ENCODE measurements around the gene MRPL1. TPM values are rescaled to one million over a fixed set of nuclear protein-coding genes. Genes with fewer than 3 reads are reported as not detected.

MRPL1 gene
- total and polyA plus RNA-seq, 2 donors (not counting 3 experiments of a cell fraction or from before 2014, with no cell fraction given) = 11.5 to 42.9 TPM

- no peaks in the 10 kb centered on the region for H3K27me3 ChIP-seq (ENCODE audit: control insufficient read depth in 2 of 2, insufficient read depth in 2 of 2, low read length in 2 of 2)
- no peaks in the 10 kb centered on the region for H3K4me1 ChIP-seq (ENCODE audit: control insufficient read depth, extremely low read depth, insufficient read depth, low read length)
- TF ChIP-seq FOS (IDR thresholded peaks at IDR 0.05; ENCODE audit: borderline replicate concordance, insufficient read depth, low read length) (no peak), POLR2AphosphoS5 (IDR thresholded peaks at IDR 0.05; ENCODE audit: insufficient read depth, low read depth, low read length) (no peak), EZH2 (IDR thresholded peaks at IDR 0.05; ENCODE audit: borderline replicate concordance, low read depth, low read length, severe bottlenecking) (no peak), MAX (IDR thresholded peaks at IDR 0.05; ENCODE audit: insufficient read depth, insufficient read length) (no peak), GATA2 (IDR thresholded peaks at IDR 0.05; ENCODE audit: insufficient read depth, insufficient read length, low read depth, low read length) (no peak), CTCF (IDR thresholded peaks at IDR 0.05; ENCODE audit: extremely low read depth in 1 of 2, insufficient read depth in 1 of 2, low read depth in 1 of 2, low read length in 2 of 2) (no peak), POLR2A (IDR thresholded peaks at IDR 0.05; ENCODE audit: low read depth, low read length) (no peak), JUN (IDR thresholded peaks at IDR 0.05; ENCODE audit: borderline replicate concordance, insufficient read depth, insufficient read length, low read depth) (no peak), MYC (IDR thresholded peaks at IDR 0.05; ENCODE audit: low read depth, low read length) (no peak)
- no peak overlapping the region for H3K4me2 ChIP-seq (ENCODE audit: insufficient read depth, low read length)
- dilution Hi-C loops (cut with MboI; ENCODE audit: extremely low pct_ligation_motif_present, low sequenced_read_pairs) = no loop called here
- no peak overlapping the region for H2AFZ ChIP-seq (ENCODE audit: low read depth, low read length)
- no peaks in the 10 kb centered on the region for H3K9me1 ChIP-seq (replicated peaks; ENCODE audit: control insufficient read depth, extremely low read depth, insufficient read depth, low read length)
- H3K4me3 ChIP-seq (replicated peaks in 1 of 3; ENCODE audit: insufficient read depth in 1 of 3, low read depth in 1 of 3, low read length in 3 of 3) = no peak overlapping the region
- H3K36me3 ChIP-seq (ENCODE audit: control insufficient read depth in 2 of 2, extremely low read depth in 1 of 2, insufficient read depth in 2 of 2, low read length in 2 of 2) = peaks cover 0 to 4% of the 10 kb centered on the region in 2 experiments
- BruUV-seq (replicated peaks) = no TSS peak
- H4K20me1 ChIP-seq (replicated peaks; ENCODE audit: control insufficient read depth, extremely low read depth, insufficient read depth, low read length) = no peaks in the 10 kb centered on the region
- ChIA-PET CTCF (interaction anchor here (0.8 to 2.2 kb wide), 2 partner anchors 96 to 98 kb away, joined by 3 to 5 read pairs; partner anchors contain the start of genes FRAS1 and MRPL1), POLR2A (no interaction called here)
- no peak overlapping the region for H3K9ac ChIP-seq (replicated peaks; ENCODE audit: extremely low read depth, insufficient read depth, low read length)
- intact Hi-C loops (cut with micrococcal nuclease) = loop anchor here (1.0 to 10.0 kb wide), 4 partner anchors 140 to 906 kb away; partner anchors contain the start of gene CNOT6L
- FAIRE-seq (no peak), DNase-seq (ENCODE audit: low read depth, low spot score) (no peak)
- H3K27ac ChIP-seq (ENCODE audit: insufficient read depth, low read depth, low read length) = no peak overlapping the region
- H3K9me3 ChIP-seq (replicated peaks; ENCODE audit: control insufficient read depth, insufficient read depth, low read length) = no peaks in the 10 kb centered on the region
- no peaks in the 10 kb centered on the region for H3K79me2 ChIP-seq (ENCODE audit: control insufficient read depth, insufficient read depth, low read length)
Observed at GRCh38 chr4:77958897-77959296, 96.3 kb downstream of the MRPL1 start.

Data from endothelial cell of umbilical vein (primary cell).